SK-N-SH (cell line): Measurements from ENCODE around the gene ZC3H18. TPM values are rescaled to one million over a fixed set of nuclear protein-coding genes. Genes with fewer than 3 reads are reported as not detected.

Experiments used
- CTCF ChIA-PET: fragments of 300-600, 350-600 bp; formaldehyde crosslinking; extraction: SDS; loops from one replicate; lab custom pipeline; 2021; lab: Yijun Ruan, JAX
- POLR2A ChIA-PET: fragments of 350-600 bp; sonication (Branson Sonifier 250); formaldehyde crosslinking; extraction: SDS; loops from one replicate; lab custom pipeline; 2020; ENCODE audit warnings: antibody characterized with exemption, inconsistent platforms; lab: Yijun Ruan, JAX
- DNase-seq: peaks from one replicate; pipeline ENCODE4 v3.0.0; 2012
- H2AFZ ChIP-seq: fragments of 200-600 bp; sonication (generic); 2 replicates; pipeline ENCODE4 v1.8.1; 2016; ENCODE audit warnings: antibody characterized with exemption, mild to moderate bottlenecking, low read depth
- H3F3A ChIP-seq: fragments of 200-600 bp; sonication (generic); replicated peaks from 2 replicates; pipeline ENCODE3; 2016; ENCODE audit warnings: antibody characterized with exemption, mild to moderate bottlenecking; ENCODE audit not compliant: insufficient read depth
- H3K27ac ChIP-seq, 2 experiments: fragments of 200-500 bp in 1 of 2; fragments of 200-600 bp in 1 of 2; sonication (Bioruptor generic) in 1 of 2; sonication (generic), shearing (Covaris generic) in 1 of 2; 2 replicates each; pipeline versions ENCODE4 v1.5.1 to v1.6.1; 2014 to 2016; ENCODE audit warnings: low read depth in 2 of 2, inconsistent platforms in 1 of 2, low read length in 1 of 2, mild to moderate bottlenecking in 1 of 2, mixed read lengths in 1 of 2
- H3K27me3 ChIP-seq: fragments of 200-600 bp; sonication (generic), shearing (Covaris generic); 2 replicates; pipeline ENCODE4 v1.6.1; 2016; ENCODE audit warnings: mixed run types; ENCODE audit not compliant: insufficient read depth
- H3K36me3 ChIP-seq, 2 experiments: fragments of 200-500 bp in 1 of 2; fragments of 200-600 bp in 1 of 2; sonication (Bioruptor generic) in 1 of 2; sonication (generic) in 1 of 2; replicated peaks in 1 of 2; 2 replicates each; pipeline versions ENCODE3 to v1.5.1; 2014 to 2016; ENCODE audit warnings: low read length in 1 of 2, mild to moderate bottlenecking in 1 of 2; ENCODE audit not compliant: insufficient read depth in 2 of 2, control insufficient read depth in 1 of 2
- H3K4me1 ChIP-seq, 2 experiments: fragments of 200-500 bp in 1 of 2; fragments of 200-600 bp in 1 of 2; sonication (Bioruptor generic) in 1 of 2; sonication (generic), shearing (Covaris generic) in 1 of 2; 2 replicates each; pipeline versions ENCODE4 v1.5.1 to v1.6.1; 2014 to 2016; ENCODE audit warnings: low read depth in 1 of 2, low read length in 1 of 2, mixed run types in 1 of 2; ENCODE audit not compliant: insufficient read depth in 2 of 2, control insufficient read depth in 1 of 2
- H3K4me2 ChIP-seq: fragments of 200-600 bp; sonication (generic), shearing (Covaris generic); 2 replicates; pipeline ENCODE4 v1.6.1; 2017; ENCODE audit warnings: mixed run types
- H3K4me3 ChIP-seq, 2 experiments: fragments of 200-500 bp in 1 of 2; fragments of 200-600 bp in 1 of 2; sonication (Bioruptor generic) in 1 of 2; sonication (generic), shearing (Covaris generic) in 1 of 2; 2 replicates each; pipeline versions ENCODE4 v1.5.1 to v1.8.1; 2014 to 2016; ENCODE audit warnings: low read depth in 2 of 2, inconsistent platforms in 1 of 2, low read length in 1 of 2, mild to moderate bottlenecking in 1 of 2, mixed read lengths in 1 of 2, moderate library complexity in 1 of 2
- H3K79me2 ChIP-seq: fragments of 200-600 bp; sonication (generic); 2 replicates; pipeline ENCODE4 v1.8.1; 2017; ENCODE audit warnings: mild to moderate bottlenecking; ENCODE audit not compliant: insufficient read depth
- H3K9ac ChIP-seq: fragments of 200-600 bp; sonication (generic); 2 replicates; pipeline ENCODE4 v1.6.1; 2017; ENCODE audit warnings: mixed run types
- H3K9me2 ChIP-seq: fragments of 200-600 bp; sonication (generic); 2 replicates; pipeline ENCODE4 v1.6.1; 2017; ENCODE audit warnings: mixed run types
- H3K9me3 ChIP-seq: fragments of 200-600 bp; sonication (generic); 2 replicates; pipeline ENCODE4 v1.6.1; 2017; ENCODE audit warnings: mixed run types, mild to moderate bottlenecking, moderate library complexity
- H4K20me1 ChIP-seq: fragments of 200-600 bp; sonication (generic); 2 replicates; pipeline ENCODE4 v1.6.1; 2017; ENCODE audit warnings: mild to moderate bottlenecking, mixed run types; ENCODE audit not compliant: insufficient read depth
- CHD2 ChIP-seq: fragments of 150-350 bp; IDR thresholded peaks from 2 replicates; pipeline ENCODE4 v1.6.1; 2018; ENCODE audit warnings: low read length; ENCODE audit not compliant: partially characterized antibody
- FOSL2 ChIP-seq: IDR thresholded peaks from 2 replicates; pipeline ENCODE4 v1.4.0; 2012; ENCODE audit warnings: low read depth, mild to moderate bottlenecking, moderate library complexity, borderline replicate concordance
- FOXJ3 ChIP-seq: sonication (generic); formaldehyde crosslinking; IDR thresholded peaks from 2 replicates; pipeline ENCODE4 v1.5.1; 2020; ENCODE audit warnings: mild to moderate bottlenecking, missing genetic modification reagents
- FOXM1 ChIP-seq: IDR thresholded peaks from 2 replicates; pipeline ENCODE4 v1.4.0; 2012; ENCODE audit warnings: low read depth, mild to moderate bottlenecking
- GABPA ChIP-seq: IDR thresholded peaks from 2 replicates; pipeline ENCODE4 v1.4.0; 2012; ENCODE audit warnings: low read depth, mild to moderate bottlenecking
- GATA2 ChIP-seq: sonication (generic); formaldehyde crosslinking; IDR thresholded peaks from 2 replicates; pipeline ENCODE4 v1.5.0; 2020; ENCODE audit warnings: mild to moderate bottlenecking, missing genetic modification reagents
- JUND ChIP-seq: IDR thresholded peaks from 2 replicates; pipeline ENCODE4 v1.4.0; 2012
- MEF2A ChIP-seq: IDR thresholded peaks from 2 replicates; pipeline ENCODE4 v1.4.0; 2012; ENCODE audit warnings: low read depth, borderline replicate concordance
- MXI1 ChIP-seq: IDR thresholded peaks from 2 replicates; pipeline ENCODE4 v1.6.1; 2012; ENCODE audit warnings: mild to moderate bottlenecking, low read depth, low read length, improper control_type of control experiment
- POLR2AphosphoS5 ChIP-seq: IDR thresholded peaks from 2 replicates; pipeline ENCODE4 v1.6.1; 2012; ENCODE audit warnings: low read depth, low read length
- RCOR1 ChIP-seq: fragments of 150-350 bp; IDR thresholded peaks from 2 replicates; pipeline ENCODE4 v1.6.1; 2017; ENCODE audit warnings: antibody characterized with exemption, low read length
- RFX5 ChIP-seq: IDR thresholded peaks from 2 replicates; pipeline ENCODE4 v1.6.1; 2012; ENCODE audit warnings: mild to moderate bottlenecking, improper control_type of control experiment, low read length
- SMC3 ChIP-seq: IDR thresholded peaks from 2 replicates; pipeline ENCODE4 v1.6.1; 2012; ENCODE audit warnings: low read depth, low read length, improper control_type of control experiment
- TCF12 ChIP-seq: IDR thresholded peaks from 2 replicates; pipeline ENCODE4 v1.4.0; 2012
- TEAD4 ChIP-seq: IDR thresholded peaks from 2 replicates; pipeline ENCODE4 v1.4.0; 2012; ENCODE audit warnings: mild to moderate bottlenecking, borderline replicate concordance; ENCODE audit not compliant: insufficient read depth
- YY1 ChIP-seq: IDR thresholded peaks from 2 replicates; pipeline ENCODE4 v1.4.0; 2012; ENCODE audit warnings: low read depth, mild to moderate bottlenecking
- WGBS: methylation state at CpG from one replicate; pipeline ENCODE4 v1.1.6; 2017; ENCODE audit warnings: low lambda C conversion rate; 5-methylcytosine and 5-hydroxymethylcytosine counted together
- polyA plus RNA-seq, 3 experiments: library from polyadenylated mRNA; depleted of rRNA; stranded (reverse); fragments of >200 nt; gene quantifications; 2 replicates each; pipeline ENCODE4 v1.2.3, GENCODE V29; 2012
- TF ChIP-seq, protein P1 (sequence below): IDR thresholded peaks from 2 replicates; pipeline ENCODE4 v1.4.0; 2012; ENCODE audit warnings: low read depth, borderline replicate concordance
- TF ChIP-seq, protein P2 (sequence below): IDR thresholded peaks from 2 replicates; pipeline ENCODE4 v1.4.0; 2012; ENCODE audit warnings: low read depth
- TF ChIP-seq, protein P3 (sequence below): IDR thresholded peaks from 2 replicates; pipeline ENCODE4 v1.6.1; 2012; ENCODE audit warnings: mild to moderate bottlenecking, low read depth, low read length, moderate library complexity

ZC3H18 gene
- polyA plus RNA-seq, 1 of the 3 experiments (the other 2 are of a cell fraction), result 32.7 TPM

DNA sequence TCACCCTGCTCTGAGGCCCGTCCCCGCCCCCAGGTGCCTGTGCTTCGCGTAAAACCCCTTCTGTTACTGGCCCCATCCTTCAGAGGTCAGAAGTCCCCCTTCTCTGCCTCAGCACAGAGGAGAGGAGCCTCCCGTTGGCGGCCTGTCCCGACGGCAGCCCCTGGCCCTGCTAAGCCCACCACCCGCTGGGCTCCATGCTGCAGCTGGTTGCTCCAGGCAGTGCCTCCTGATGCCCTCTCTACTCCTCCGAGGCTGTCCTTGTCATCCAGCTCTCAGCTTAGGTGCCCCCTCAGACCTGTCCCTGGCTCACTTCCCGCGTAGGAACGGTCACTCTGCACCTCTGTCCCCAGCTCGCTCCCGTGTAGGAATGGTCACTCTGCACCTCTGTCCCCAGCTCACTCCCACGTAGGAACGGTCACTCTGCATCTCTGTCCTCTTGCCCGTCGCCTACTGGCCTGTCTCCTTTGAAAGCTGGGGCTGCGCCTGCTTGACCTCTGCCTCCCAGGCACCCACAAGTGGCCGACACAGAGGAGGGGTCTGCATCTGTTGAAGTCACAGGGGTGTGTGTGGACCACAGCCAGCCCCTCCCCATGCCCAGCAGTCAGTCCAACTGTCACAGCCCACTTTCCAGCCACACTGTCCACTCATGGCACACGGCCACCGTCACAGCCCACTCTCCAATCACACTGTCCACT lies 31.7 kb upstream of the ZC3H18 start:
- H3K9me2 ChIP-seq, result no peaks in the 10 kb centered on the region
- no peak overlapping the region for H2AFZ ChIP-seq
- TF ChIP-seq TEAD4, result no peak
- TF ChIP-seq JUND, result no peak
- TF ChIP-seq FOXM1, result no peak
- TF ChIP-seq GABPA, result no peak
- TF ChIP-seq MXI1, result no peak
- no peak for TF ChIP-seq SMC3
- no peak for TF ChIP-seq RFX5
- TF ChIP-seq, protein P1, sequence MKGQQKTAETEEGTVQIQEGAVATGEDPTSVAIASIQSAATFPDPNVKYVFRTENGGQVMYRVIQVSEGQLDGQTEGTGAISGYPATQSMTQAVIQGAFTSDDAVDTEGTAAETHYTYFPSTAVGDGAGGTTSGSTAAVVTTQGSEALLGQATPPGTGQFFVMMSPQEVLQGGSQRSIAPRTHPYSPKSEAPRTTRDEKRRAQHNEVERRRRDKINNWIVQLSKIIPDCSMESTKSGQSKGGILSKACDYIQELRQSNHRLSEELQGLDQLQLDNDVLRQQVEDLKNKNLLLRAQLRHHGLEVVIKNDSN, result no peak
- TF ChIP-seq CHD2, result no peak
- TF ChIP-seq FOXJ3 (CRISPR knock-in tag), result no peak
- TF ChIP-seq YY1, result no peak
- TF ChIP-seq, protein P2, sequence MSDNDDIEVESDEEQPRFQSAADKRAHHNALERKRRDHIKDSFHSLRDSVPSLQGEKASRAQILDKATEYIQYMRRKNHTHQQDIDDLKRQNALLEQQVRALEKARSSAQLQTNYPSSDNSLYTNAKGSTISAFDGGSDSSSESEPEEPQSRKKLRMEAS, result no peak
- TF ChIP-seq, protein P3, sequence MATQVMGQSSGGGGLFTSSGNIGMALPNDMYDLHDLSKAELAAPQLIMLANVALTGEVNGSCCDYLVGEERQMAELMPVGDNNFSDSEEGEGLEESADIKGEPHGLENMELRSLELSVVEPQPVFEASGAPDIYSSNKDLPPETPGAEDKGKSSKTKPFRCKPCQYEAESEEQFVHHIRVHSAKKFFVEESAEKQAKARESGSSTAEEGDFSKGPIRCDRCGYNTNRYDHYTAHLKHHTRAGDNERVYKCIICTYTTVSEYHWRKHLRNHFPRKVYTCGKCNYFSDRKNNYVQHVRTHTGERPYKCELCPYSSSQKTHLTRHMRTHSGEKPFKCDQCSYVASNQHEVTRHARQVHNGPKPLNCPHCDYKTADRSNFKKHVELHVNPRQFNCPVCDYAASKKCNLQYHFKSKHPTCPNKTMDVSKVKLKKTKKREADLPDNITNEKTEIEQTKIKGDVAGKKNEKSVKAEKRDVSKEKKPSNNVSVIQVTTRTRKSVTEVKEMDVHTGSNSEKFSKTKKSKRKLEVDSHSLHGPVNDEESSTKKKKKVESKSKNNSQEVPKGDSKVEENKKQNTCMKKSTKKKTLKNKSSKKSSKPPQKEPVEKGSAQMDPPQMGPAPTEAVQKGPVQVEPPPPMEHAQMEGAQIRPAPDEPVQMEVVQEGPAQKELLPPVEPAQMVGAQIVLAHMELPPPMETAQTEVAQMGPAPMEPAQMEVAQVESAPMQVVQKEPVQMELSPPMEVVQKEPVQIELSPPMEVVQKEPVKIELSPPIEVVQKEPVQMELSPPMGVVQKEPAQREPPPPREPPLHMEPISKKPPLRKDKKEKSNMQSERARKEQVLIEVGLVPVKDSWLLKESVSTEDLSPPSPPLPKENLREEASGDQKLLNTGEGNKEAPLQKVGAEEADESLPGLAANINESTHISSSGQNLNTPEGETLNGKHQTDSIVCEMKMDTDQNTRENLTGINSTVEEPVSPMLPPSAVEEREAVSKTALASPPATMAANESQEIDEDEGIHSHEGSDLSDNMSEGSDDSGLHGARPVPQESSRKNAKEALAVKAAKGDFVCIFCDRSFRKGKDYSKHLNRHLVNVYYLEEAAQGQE, result no peak
- TF ChIP-seq FOSL2, result no peak
- no peak for TF ChIP-seq POLR2AphosphoS5
- TF ChIP-seq GATA2 (CRISPR knock-in tag), result no peak
- no peak for TF ChIP-seq RCOR1
- TF ChIP-seq TCF12, result no peak
- TF ChIP-seq MEF2A, result no peak
- TF ChIP-seq, all 33 proteins: peak for 0
- POLR2A ChIA-PET, result no interaction called here
- H3K27me3 ChIP-seq, result no peaks in the 10 kb centered on the region
- peaks cover 0 to 9% of the 10 kb centered on the region in 2 experiments; a peak in 1 of 4 replicates for H3K4me1 ChIP-seq
- CTCF ChIA-PET, result interaction anchor here (0.7 to 1.5 kb wide), 3 partner anchors 21 to 50 kb away, joined by 3 to 5 read pairs (median 4); no protein-coding TSS in a partner anchor
- H4K20me1 ChIP-seq, result 0 out of 2 replicates have a peak, but pooled peaks cover 6% of the 10 kb centered on the region
- H3K9me3 ChIP-seq, result peaks cover 4% of the 10 kb centered on the region
- H3K4me2 ChIP-seq, result no peak overlapping the region
- WGBS, result 48% methylated on average over 17 of the region's 23 CpGs
- H3F3A ChIP-seq, result peaks cover 2% of the 10 kb centered on the region
- no peak overlapping the region for H3K9ac ChIP-seq
- H3K79me2 ChIP-seq, result no peaks in the 10 kb centered on the region
- H3K36me3 ChIP-seq, result no peaks in the 10 kb centered on the region
- no peak overlapping the region for H3K27ac ChIP-seq
- no peak for DNase-seq
- no peak overlapping the region for H3K4me3 ChIP-seq
